SK-MEL-5 (cell line): ENCODE measurements around the gene ALDH1A2. TPM values are rescaled to one million over a fixed set of nuclear protein-coding genes. Genes with fewer than 3 reads are reported as not detected.
"Not testable (repeated sequence)": the region's sequence is repeated elsewhere in the genome, so short reads cannot be mapped to it uniquely, and the experiment has no call there.

ENCODE experiments used
- DNase-seq: peaks from one replicate; pipeline ENCODE4 v3.0.0-alpha.2; 2016; ENCODE audit warnings: low read depth, low spot score
- in situ Hi-C: cut with HindIII; loops from 2 replicates; pipeline ENCODE4 v1.10.0; 2016; ENCODE audit warnings: low sequenced_read_pairs, high pct_unique_total_duplicates, low pct_unique_long_range_greater_than_20kb
- total RNA-seq: library from RNA; depleted of rRNA; stranded (reverse); fragments of >200 nt; shearing (Covaris generic); gene quantifications from 2 replicates; pipeline ENCODE4 v1.2.3, GENCODE V29; 2014

Gene ALDH1A2
- total RNA-seq, 1 experiment from 2014 or later = 0.18 TPM

GRCh38 chr15:58049520-58050227 lies 15.8 kb downstream of the ALDH1A2 start:
- in situ Hi-C loops = no loop called here
- no peak for DNase-seq

GRCh38 chr15:58048261-58048660 lies 17.2 kb downstream of the ALDH1A2 start:
- in situ Hi-C loops = no loop called here
- DNase-seq = no peak

GRCh38 chr15:58047149-58047548 lies 18.4 kb downstream of the ALDH1A2 start:
- DNase-seq = no peak
- in situ Hi-C loops = no loop called here

- in situ Hi-C loops = no loop called here
- DNase-seq = no peak
These were observed 19.0 kb downstream of the ALDH1A2 start for GRCh38 chr15:58046467-58046866.

GRCh38 chr15:58045376-58045775 lies 20.1 kb downstream of the ALDH1A2 start:
- DNase-seq, in situ Hi-C loops: not testable (repeated sequence)

GRCh38 chr15:58044551-58044950 lies 21.0 kb downstream of the ALDH1A2 start:
- in situ Hi-C loops = no loop called here
- DNase-seq = no peak

GRCh38 chr15:58043192-58043903 lies 22.2 kb downstream of the ALDH1A2 start:
- peak; percentile 70 for DNase-seq
- in situ Hi-C loops = no loop called here

GRCh38 chr15:58042006-58042405 lies 23.5 kb downstream of the ALDH1A2 start:
- no peak for DNase-seq
- in situ Hi-C loops = no loop called here

- DNase-seq = no peak
- in situ Hi-C loops = no loop called here
These were observed 25.4 kb downstream of the ALDH1A2 start for GRCh38 chr15:58040150-58040549.

- in situ Hi-C loops = no loop called here
- no peak for DNase-seq
These were observed 26.2 kb downstream of the ALDH1A2 start for GRCh38 chr15:58039079-58040035.

GRCh38 chr15:58038426-58039078 lies 27.0 kb downstream of the ALDH1A2 start:
- DNase-seq = no peak
- in situ Hi-C loops = no loop called here

GRCh38 chr15:58037723-58038301 lies 27.7 kb downstream of the ALDH1A2 start:
- in situ Hi-C loops = no loop called here
- no peak for DNase-seq

GRCh38 chr15:58036579-58036978 lies 28.9 kb downstream of the ALDH1A2 start:
- in situ Hi-C loops = no loop called here
- no peak for DNase-seq

- DNase-seq, in situ Hi-C loops: not testable (repeated sequence)
These were observed 37.1 kb downstream of the ALDH1A2 start for GRCh38 chr15:58028392-58028791.

GRCh38 chr15:58026552-58026951 lies 39.0 kb downstream of the ALDH1A2 start:
- no peak for DNase-seq
- in situ Hi-C loops = no loop called here

GRCh38 chr15:58026051-58026450 lies 39.5 kb downstream of the ALDH1A2 start:
- no peak for DNase-seq
- in situ Hi-C loops = no loop called here
